ENCODE results near the gene RUNX2. TPM values are rescaled to one million over a fixed set of nuclear protein-coding genes. Genes with fewer than 3 reads are reported as not detected.

RUNX2 gene
- total and polyA plus RNA-seq, 4 donors, result 0.09 to 1.5 (median 0.75) TPM

DNA sequence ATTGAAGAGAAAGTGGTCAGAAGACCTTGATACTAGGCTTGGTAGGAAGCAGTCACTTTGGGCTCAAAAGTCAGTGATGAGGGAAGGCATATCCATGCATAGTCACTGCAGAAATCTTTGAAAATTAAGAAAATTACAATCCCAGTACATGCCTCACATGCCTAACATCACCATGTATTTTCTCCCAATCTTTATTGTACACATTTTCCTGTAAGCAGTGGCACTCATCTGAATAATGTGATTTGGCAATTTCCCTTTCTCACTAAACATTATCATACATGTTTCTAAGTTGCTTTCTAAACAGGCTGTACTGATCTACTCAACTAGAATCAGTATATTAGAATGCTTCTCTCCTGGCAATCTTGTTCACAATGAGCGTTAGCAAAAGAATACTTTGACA is 330.3 kb downstream of the RUNX2 start:
- no peak for TF ChIP-seq EGR1 (IDR thresholded peaks at IDR 0.05; ENCODE audit: low read depth in 2 of 2)
- TF ChIP-seq FOXA1 (IDR thresholded peaks at IDR 0.05), result no peak
- TF ChIP-seq, protein P1, sequence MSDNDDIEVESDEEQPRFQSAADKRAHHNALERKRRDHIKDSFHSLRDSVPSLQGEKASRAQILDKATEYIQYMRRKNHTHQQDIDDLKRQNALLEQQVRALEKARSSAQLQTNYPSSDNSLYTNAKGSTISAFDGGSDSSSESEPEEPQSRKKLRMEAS (IDR thresholded peaks at IDR 0.05), result no peak
- TF ChIP-seq RAD21 (IDR thresholded peaks at IDR 0.05), result no peak
- TF ChIP-seq, protein P2, sequence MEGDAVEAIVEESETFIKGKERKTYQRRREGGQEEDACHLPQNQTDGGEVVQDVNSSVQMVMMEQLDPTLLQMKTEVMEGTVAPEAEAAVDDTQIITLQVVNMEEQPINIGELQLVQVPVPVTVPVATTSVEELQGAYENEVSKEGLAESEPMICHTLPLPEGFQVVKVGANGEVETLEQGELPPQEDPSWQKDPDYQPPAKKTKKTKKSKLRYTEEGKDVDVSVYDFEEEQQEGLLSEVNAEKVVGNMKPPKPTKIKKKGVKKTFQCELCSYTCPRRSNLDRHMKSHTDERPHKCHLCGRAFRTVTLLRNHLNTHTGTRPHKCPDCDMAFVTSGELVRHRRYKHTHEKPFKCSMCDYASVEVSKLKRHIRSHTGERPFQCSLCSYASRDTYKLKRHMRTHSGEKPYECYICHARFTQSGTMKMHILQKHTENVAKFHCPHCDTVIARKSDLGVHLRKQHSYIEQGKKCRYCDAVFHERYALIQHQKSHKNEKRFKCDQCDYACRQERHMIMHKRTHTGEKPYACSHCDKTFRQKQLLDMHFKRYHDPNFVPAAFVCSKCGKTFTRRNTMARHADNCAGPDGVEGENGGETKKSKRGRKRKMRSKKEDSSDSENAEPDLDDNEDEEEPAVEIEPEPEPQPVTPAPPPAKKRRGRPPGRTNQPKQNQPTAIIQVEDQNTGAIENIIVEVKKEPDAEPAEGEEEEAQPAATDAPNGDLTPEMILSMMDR (IDR thresholded peaks at IDR 0.05; ENCODE audit: low read depth, low read length, missing input control), result no peak
- TF ChIP-seq HNF4G (IDR thresholded peaks at IDR 0.05), result no peak
- no peak for TF ChIP-seq YY1 (IDR thresholded peaks at IDR 0.05)
- no peak for TF ChIP-seq JUND (IDR thresholded peaks at IDR 0.05)
- TF ChIP-seq NR2F2 (IDR thresholded peaks at IDR 0.05), result no peak
- TF ChIP-seq, protein P3, sequence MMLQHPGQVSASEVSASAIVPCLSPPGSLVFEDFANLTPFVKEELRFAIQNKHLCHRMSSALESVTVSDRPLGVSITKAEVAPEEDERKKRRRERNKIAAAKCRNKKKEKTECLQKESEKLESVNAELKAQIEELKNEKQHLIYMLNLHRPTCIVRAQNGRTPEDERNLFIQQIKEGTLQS (IDR thresholded peaks at IDR 0.05), result no peak
- TF ChIP-seq, protein P4, sequence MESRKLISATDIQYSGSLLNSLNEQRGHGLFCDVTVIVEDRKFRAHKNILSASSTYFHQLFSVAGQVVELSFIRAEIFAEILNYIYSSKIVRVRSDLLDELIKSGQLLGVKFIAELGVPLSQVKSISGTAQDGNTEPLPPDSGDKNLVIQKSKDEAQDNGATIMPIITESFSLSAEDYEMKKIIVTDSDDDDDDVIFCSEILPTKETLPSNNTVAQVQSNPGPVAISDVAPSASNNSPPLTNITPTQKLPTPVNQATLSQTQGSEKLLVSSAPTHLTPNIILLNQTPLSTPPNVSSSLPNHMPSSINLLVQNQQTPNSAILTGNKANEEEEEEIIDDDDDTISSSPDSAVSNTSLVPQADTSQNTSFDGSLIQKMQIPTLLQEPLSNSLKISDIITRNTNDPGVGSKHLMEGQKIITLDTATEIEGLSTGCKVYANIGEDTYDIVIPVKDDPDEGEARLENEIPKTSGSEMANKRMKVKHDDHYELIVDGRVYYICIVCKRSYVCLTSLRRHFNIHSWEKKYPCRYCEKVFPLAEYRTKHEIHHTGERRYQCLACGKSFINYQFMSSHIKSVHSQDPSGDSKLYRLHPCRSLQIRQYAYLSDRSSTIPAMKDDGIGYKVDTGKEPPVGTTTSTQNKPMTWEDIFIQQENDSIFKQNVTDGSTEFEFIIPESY (IDR thresholded peaks at IDR 0.05), result no peak
- no peak for TF ChIP-seq GABPA (IDR thresholded peaks at IDR 0.05 in 1 of 2, conservative IDR thresholded peaks at IDR 0.05 in 1 of 2)
- no peak for TF ChIP-seq FOXA2 (IDR thresholded peaks at IDR 0.05)
- no peak for TF ChIP-seq RXRA (IDR thresholded peaks at IDR 0.05)
- no peak for TF ChIP-seq HNF4A (conservative IDR thresholded peaks at IDR 0.05)
- no peak for TF ChIP-seq SP1 (IDR thresholded peaks at IDR 0.05)
- TF ChIP-seq, protein P5, sequence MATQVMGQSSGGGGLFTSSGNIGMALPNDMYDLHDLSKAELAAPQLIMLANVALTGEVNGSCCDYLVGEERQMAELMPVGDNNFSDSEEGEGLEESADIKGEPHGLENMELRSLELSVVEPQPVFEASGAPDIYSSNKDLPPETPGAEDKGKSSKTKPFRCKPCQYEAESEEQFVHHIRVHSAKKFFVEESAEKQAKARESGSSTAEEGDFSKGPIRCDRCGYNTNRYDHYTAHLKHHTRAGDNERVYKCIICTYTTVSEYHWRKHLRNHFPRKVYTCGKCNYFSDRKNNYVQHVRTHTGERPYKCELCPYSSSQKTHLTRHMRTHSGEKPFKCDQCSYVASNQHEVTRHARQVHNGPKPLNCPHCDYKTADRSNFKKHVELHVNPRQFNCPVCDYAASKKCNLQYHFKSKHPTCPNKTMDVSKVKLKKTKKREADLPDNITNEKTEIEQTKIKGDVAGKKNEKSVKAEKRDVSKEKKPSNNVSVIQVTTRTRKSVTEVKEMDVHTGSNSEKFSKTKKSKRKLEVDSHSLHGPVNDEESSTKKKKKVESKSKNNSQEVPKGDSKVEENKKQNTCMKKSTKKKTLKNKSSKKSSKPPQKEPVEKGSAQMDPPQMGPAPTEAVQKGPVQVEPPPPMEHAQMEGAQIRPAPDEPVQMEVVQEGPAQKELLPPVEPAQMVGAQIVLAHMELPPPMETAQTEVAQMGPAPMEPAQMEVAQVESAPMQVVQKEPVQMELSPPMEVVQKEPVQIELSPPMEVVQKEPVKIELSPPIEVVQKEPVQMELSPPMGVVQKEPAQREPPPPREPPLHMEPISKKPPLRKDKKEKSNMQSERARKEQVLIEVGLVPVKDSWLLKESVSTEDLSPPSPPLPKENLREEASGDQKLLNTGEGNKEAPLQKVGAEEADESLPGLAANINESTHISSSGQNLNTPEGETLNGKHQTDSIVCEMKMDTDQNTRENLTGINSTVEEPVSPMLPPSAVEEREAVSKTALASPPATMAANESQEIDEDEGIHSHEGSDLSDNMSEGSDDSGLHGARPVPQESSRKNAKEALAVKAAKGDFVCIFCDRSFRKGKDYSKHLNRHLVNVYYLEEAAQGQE (IDR thresholded peaks at IDR 0.05), result no peak
- no peak for TF ChIP-seq TAF1 (conservative IDR thresholded peaks at IDR 0.05)
- no peak overlapping the region for H3K9ac ChIP-seq (ENCODE audit: low read depth in 1 of 2, low read length in 2 of 2)
- H3K27ac ChIP-seq (ENCODE audit: low read depth in 1 of 2, low read length in 2 of 2), result no peak overlapping the region
- DNase-seq (ENCODE audit: low spot score), result no peak
- no peak overlapping the region for H3K4me3 ChIP-seq (ENCODE audit: low read depth in 1 of 3, low read length in 3 of 3)
- H3K36me3 ChIP-seq (ENCODE audit: control insufficient read depth in 4 of 4, insufficient read depth in 3 of 4, low read depth in 1 of 4, low read length in 3 of 4), result no peaks in the 10 kb centered on the region
- peaks cover 0 to 7% (median 3%) of the 10 kb centered on the region in 4 donors for H3K27me3 ChIP-seq (ENCODE audit: control insufficient read depth in 4 of 4, insufficient read depth in 4 of 4, low read length in 3 of 4)
- peaks cover 0 to 2% (median 1%) of the 10 kb centered on the region in 4 donors for H3K4me1 ChIP-seq (ENCODE audit: control insufficient read depth in 4 of 4, insufficient read depth in 4 of 4, low read length in 3 of 4)
- H3K9me3 ChIP-seq (ENCODE audit: control insufficient read depth in 4 of 4, low read length in 3 of 4), result peaks cover 0 to 2% (median 1%) of the 10 kb centered on the region in 4 donors
- WGBS, result 94% methylated on average over 1 of the region's 1 CpG

Measured in liver (tissue), 9 donors.